GM23338 (cell line): ENCODE results near the gene SERPINB2. TPM values are rescaled to one million over a fixed set of nuclear protein-coding genes. Genes with fewer than 3 reads are reported as not detected.

Source experiments
- EZH2phosphoT487 ChIP-seq: fragments of 200-600 bp; sonication (generic); IDR thresholded peaks from one replicate; pipeline ENCODE4 v1.8.1; 2018; ENCODE audit warnings: antibody characterized with exemption; ENCODE audit not compliant: unreplicated experiment
- JUNB ChIP-seq: IDR thresholded peaks from one replicate; pipeline ENCODE4 v1.6.1; 2016; ENCODE audit warnings: antibody characterized with exemption; ENCODE audit not compliant: unreplicated experiment
- STAT1 ChIP-seq: IDR thresholded peaks from one replicate; pipeline ENCODE4 v1.6.1; 2016; ENCODE audit warnings: antibody characterized with exemption; ENCODE audit not compliant: unreplicated experiment
- ZNF114 ChIP-seq: fragments of 250-450 bp; sonication (Bioruptor Pico); IDR thresholded peaks from 2 replicates; pipeline ENCODE4 v1.5.0; 2020; ENCODE audit warnings: mild to moderate bottlenecking, moderate library complexity
- ZNF331 ChIP-seq: fragments of 250-450 bp; sonication (Bioruptor Pico); IDR thresholded peaks from 2 replicates; pipeline ENCODE4 v1.5.0; 2020; ENCODE audit warnings: low read depth, mild to moderate bottlenecking, moderate library complexity
- polyA plus RNA-seq: library from polyadenylated mRNA; unstranded; fragments of >200 nt; fragmentation: Nextera tagmentation; extraction: Ambion mirVana; gene quantifications from 2 replicates; pipeline ENCODE4 v1.2.1, GENCODE V29; 2016
- total RNA-seq: library from RNA; depleted of rRNA; stranded (reverse); fragments of >200 nt; shearing (Covaris generic); gene quantifications from 2 replicates; pipeline ENCODE4 v1.2.3, GENCODE V29; 2014
- TF ChIP-seq, protein P1 (sequence below): fragments of 250-450 bp; sonication (Bioruptor Pico); IDR thresholded peaks from 2 replicates; pipeline ENCODE4 v1.5.0; 2020; ENCODE audit warnings: mild to moderate bottlenecking, moderate library complexity
- TF ChIP-seq, protein P2 (sequence below): IDR thresholded peaks from 2 replicates; pipeline ENCODE4 v1.6.1; 2016; ENCODE audit warnings: antibody characterized with exemption
- TF ChIP-seq, protein P3 (sequence below): IDR thresholded peaks from one replicate; pipeline ENCODE4 v1.6.1; 2018; ENCODE audit warnings: antibody characterized with exemption; ENCODE audit not compliant: unreplicated experiment
- TF ChIP-seq, protein P4 (sequence below), 2 experiments: fragments of 200-600 bp in 1 of 2; sonication (generic) in 1 of 2; conservative IDR thresholded peaks; 2 replicates each; pipeline versions ENCODE4 v1.5.1 to v1.6.1; 2016 to 2017; ENCODE audit warnings: antibody characterized with exemption in 2 of 2, low read depth in 2 of 2, mild to moderate bottlenecking in 2 of 2, moderate library complexity in 1 of 2

SERPINB2 gene
- total and polyA plus RNA-seq, 2 experiments from 2014 or later = not detected

DNA sequence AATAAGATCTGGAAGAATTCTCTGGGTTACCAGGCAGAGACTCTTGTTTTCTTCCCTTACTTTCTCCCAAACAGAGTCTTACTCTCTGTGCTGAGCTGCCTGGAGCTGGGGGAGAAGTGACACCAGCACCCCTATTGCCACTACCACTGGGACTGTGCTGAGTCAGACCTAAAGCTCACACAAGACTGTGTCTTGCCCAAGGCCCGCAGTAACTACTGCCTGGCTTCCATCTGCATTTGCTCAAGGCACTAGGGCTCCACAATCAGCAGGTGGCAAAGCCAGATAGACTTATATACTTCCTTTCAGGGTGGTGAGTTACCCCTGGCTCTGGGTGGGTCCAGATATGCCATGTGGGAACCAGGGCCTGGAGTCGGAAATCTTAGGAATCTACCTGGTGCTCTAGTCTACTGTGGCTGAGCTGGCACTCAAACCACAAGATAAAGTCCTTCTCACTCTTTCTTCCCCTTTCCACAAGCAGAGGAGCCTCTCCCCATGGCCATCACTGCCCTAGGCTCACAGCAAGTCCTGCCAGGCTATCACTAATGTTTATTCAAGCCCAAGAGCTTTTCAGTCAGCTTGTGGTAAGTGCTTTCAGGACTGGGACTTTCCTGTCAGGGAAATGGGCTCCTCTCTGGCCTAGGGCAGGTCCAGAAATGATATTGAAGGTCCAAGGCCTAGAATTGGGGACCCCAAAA lies 27.6 kb upstream of the SERPINB2 start (continued):
- TF ChIP-seq, protein P1, sequence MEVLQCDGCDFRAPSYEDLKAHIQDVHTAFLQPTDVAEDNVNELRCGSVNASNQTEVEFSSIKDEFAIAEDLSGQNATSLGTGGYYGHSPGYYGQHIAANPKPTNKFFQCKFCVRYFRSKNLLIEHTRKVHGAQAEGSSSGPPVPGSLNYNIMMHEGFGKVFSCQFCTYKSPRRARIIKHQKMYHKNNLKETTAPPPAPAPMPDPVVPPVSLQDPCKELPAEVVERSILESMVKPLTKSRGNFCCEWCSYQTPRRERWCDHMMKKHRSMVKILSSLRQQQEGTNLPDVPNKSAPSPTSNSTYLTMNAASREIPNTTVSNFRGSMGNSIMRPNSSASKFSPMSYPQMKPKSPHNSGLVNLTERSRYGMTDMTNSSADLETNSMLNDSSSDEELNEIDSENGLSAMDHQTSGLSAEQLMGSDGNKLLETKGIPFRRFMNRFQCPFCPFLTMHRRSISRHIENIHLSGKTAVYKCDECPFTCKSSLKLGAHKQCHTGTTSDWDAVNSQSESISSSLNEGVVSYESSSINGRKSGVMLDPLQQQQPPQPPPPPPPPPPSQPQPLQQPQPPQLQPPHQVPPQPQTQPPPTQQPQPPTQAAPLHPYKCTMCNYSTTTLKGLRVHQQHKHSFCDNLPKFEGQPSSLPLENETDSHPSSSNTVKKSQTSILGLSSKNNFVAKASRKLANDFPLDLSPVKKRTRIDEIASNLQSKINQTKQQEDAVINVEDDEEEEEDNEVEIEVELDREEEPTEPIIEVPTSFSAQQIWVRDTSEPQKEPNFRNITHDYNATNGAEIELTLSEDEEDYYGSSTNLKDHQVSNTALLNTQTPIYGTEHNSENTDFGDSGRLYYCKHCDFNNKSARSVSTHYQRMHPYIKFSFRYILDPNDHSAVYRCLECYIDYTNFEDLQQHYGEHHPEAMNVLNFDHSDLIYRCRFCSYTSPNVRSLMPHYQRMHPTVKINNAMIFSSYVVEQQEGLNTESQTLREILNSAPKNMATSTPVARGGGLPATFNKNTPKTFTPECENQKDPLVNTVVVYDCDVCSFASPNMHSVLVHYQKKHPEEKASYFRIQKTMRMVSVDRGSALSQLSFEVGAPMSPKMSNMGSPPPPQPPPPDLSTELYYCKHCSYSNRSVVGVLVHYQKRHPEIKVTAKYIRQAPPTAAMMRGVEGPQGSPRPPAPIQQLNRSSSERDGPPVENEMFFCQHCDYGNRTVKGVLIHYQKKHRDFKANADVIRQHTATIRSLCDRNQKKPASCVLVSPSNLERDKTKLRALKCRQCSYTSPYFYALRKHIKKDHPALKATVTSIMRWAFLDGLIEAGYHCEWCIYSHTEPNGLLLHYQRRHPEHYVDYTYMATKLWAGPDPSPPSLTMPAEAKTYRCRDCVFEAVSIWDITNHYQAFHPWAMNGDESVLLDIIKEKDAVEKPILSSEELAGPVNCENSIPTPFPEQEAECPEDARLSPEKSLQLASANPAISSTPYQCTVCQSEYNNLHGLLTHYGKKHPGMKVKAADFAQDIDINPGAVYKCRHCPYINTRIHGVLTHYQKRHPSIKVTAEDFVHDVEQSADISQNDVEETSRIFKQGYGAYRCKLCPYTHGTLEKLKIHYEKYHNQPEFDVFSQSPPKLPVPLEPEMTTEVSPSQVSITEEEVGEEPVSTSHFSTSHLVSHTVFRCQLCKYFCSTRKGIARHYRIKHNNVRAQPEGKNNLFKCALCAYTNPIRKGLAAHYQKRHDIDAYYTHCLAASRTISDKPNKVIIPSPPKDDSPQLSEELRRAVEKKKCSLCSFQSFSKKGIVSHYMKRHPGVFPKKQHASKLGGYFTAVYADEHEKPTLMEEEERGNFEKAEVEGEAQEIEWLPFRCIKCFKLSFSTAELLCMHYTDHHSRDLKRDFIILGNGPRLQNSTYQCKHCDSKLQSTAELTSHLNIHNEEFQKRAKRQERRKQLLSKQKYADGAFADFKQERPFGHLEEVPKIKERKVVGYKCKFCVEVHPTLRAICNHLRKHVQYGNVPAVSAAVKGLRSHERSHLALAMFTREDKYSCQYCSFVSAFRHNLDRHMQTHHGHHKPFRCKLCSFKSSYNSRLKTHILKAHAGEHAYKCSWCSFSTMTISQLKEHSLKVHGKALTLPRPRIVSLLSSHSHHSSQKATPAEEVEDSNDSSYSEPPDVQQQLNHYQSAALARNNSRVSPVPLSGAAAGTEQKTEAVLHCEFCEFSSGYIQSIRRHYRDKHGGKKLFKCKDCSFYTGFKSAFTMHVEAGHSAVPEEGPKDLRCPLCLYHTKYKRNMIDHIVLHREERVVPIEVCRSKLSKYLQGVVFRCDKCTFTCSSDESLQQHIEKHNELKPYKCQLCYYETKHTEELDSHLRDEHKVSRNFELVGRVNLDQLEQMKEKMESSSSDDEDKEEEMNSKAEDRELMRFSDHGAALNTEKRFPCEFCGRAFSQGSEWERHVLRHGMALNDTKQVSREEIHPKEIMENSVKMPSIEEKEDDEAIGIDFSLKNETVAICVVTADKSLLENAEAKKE (CRISPR knock-in tag) = no peak
- TF ChIP-seq EZH2phosphoT487 = no peak
- TF ChIP-seq, protein P2, sequence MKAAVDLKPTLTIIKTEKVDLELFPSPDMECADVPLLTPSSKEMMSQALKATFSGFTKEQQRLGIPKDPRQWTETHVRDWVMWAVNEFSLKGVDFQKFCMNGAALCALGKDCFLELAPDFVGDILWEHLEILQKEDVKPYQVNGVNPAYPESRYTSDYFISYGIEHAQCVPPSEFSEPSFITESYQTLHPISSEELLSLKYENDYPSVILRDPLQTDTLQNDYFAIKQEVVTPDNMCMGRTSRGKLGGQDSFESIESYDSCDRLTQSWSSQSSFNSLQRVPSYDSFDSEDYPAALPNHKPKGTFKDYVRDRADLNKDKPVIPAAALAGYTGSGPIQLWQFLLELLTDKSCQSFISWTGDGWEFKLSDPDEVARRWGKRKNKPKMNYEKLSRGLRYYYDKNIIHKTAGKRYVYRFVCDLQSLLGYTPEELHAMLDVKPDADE = no peak
- no peak for TF ChIP-seq STAT1
- TF ChIP-seq, protein P3, sequence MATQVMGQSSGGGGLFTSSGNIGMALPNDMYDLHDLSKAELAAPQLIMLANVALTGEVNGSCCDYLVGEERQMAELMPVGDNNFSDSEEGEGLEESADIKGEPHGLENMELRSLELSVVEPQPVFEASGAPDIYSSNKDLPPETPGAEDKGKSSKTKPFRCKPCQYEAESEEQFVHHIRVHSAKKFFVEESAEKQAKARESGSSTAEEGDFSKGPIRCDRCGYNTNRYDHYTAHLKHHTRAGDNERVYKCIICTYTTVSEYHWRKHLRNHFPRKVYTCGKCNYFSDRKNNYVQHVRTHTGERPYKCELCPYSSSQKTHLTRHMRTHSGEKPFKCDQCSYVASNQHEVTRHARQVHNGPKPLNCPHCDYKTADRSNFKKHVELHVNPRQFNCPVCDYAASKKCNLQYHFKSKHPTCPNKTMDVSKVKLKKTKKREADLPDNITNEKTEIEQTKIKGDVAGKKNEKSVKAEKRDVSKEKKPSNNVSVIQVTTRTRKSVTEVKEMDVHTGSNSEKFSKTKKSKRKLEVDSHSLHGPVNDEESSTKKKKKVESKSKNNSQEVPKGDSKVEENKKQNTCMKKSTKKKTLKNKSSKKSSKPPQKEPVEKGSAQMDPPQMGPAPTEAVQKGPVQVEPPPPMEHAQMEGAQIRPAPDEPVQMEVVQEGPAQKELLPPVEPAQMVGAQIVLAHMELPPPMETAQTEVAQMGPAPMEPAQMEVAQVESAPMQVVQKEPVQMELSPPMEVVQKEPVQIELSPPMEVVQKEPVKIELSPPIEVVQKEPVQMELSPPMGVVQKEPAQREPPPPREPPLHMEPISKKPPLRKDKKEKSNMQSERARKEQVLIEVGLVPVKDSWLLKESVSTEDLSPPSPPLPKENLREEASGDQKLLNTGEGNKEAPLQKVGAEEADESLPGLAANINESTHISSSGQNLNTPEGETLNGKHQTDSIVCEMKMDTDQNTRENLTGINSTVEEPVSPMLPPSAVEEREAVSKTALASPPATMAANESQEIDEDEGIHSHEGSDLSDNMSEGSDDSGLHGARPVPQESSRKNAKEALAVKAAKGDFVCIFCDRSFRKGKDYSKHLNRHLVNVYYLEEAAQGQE = no peak
- TF ChIP-seq, protein P4, sequence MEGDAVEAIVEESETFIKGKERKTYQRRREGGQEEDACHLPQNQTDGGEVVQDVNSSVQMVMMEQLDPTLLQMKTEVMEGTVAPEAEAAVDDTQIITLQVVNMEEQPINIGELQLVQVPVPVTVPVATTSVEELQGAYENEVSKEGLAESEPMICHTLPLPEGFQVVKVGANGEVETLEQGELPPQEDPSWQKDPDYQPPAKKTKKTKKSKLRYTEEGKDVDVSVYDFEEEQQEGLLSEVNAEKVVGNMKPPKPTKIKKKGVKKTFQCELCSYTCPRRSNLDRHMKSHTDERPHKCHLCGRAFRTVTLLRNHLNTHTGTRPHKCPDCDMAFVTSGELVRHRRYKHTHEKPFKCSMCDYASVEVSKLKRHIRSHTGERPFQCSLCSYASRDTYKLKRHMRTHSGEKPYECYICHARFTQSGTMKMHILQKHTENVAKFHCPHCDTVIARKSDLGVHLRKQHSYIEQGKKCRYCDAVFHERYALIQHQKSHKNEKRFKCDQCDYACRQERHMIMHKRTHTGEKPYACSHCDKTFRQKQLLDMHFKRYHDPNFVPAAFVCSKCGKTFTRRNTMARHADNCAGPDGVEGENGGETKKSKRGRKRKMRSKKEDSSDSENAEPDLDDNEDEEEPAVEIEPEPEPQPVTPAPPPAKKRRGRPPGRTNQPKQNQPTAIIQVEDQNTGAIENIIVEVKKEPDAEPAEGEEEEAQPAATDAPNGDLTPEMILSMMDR (conservative IDR thresholded peaks at IDR 0.05; ENCODE audit: low read depth in 2 of 2) = no peak
- TF ChIP-seq ZNF331 = no peak
- no peak for TF ChIP-seq ZNF114 (CRISPR knock-in tag)
- no peak for TF ChIP-seq JUNB
